PC-3 (cell line): ENCODE measurements around the gene IFIT1.

ENCODE experiments used
- CTCF ChIP-seq: fragments of 300-600 bp; sonication (generic); conservative IDR thresholded peaks from 2 replicates; pipeline ENCODE4 v1.5.1; 2017; ENCODE audit warnings: antibody characterized with exemption, low read depth, mild to moderate bottlenecking, low read length
- EZH2 ChIP-seq: fragments of 300-600 bp; sonication (generic); IDR thresholded peaks from one replicate; pipeline ENCODE4 v1.6.1; 2017; ENCODE audit warnings: antibody characterized with exemption, mild to moderate bottlenecking, low read length; ENCODE audit not compliant: unreplicated experiment

- TF ChIP-seq CTCF, result no peak
- TF ChIP-seq EZH2, result no peak
Observed at GRCh38 chr10:89403043-89403442, 10.6 kb downstream of the IFIT1 start.
